Kasumi-1 (cell line): ENCODE measurements around the gene RFX1.
A peak's percentile ranks its signal among the peaks of the same experiment; 100 is the strongest.
"Not testable (repeated sequence)": the region's sequence is repeated elsewhere in the genome, so short reads cannot be mapped to it uniquely, and the experiment has no call there.

ENCODE experiments used
- DNase-seq, 2 experiments: peaks; one replicate each; lab custom pipeline; 2025; lab: John Stamatoyannopoulos, UW

Gene RFX1

GRCh38 chr19:14006085-14006765 lies at the start of gene RFX1:
Gene RFX1 (minus strand): TSS chr19:14006320. CDS start chr19:13993843, 12,477 bp downstream.
- peak; percentile 100 for DNase-seq

- DNase-seq: no peak
Measured at GRCh38 chr19:14055396-14055795, 49.3 kb upstream of the RFX1 start.

GRCh38 chr19:14054721-14055120 lies 48.6 kb upstream of the RFX1 start:
- no peak for DNase-seq

GRCh38 chr19:14054099-14054498 lies 48.0 kb upstream of the RFX1 start:
- no peak for DNase-seq

GRCh38 chr19:14053500-14053899 lies 47.4 kb upstream of the RFX1 start:
- DNase-seq: no peak

GRCh38 chr19:14053032-14053431 lies 46.9 kb upstream of the RFX1 start:
- DNase-seq: no peak

- DNase-seq: no peak
Measured at GRCh38 chr19:14052470-14052869, 46.4 kb upstream of the RFX1 start.

- DNase-seq: no peak
Measured at GRCh38 chr19:14051980-14052379, 45.9 kb upstream of the RFX1 start.

- DNase-seq: not testable (repeated sequence)
Measured at GRCh38 chr19:14050961-14051360, 44.8 kb upstream of the RFX1 start.

GRCh38 chr19:14050512-14050911 lies 44.4 kb upstream of the RFX1 start:
- DNase-seq: no peak

GRCh38 chr19:14048443-14049153 lies 42.5 kb upstream of the RFX1 start:
- DNase-seq: peak; percentile 57 to 78

- not testable (repeated sequence) for DNase-seq
Measured at GRCh38 chr19:14047866-14048265, 41.7 kb upstream of the RFX1 start.

GRCh38 chr19:14042659-14043608 lies 36.8 kb upstream of the RFX1 start:
- peak; percentile 47 to 56 for DNase-seq

- DNase-seq: no peak
Measured at GRCh38 chr19:14039181-14039580, 33.1 kb upstream of the RFX1 start.

GRCh38 chr19:14035706-14036105 lies 29.6 kb upstream of the RFX1 start:
- DNase-seq: no peak

- DNase-seq: not testable (repeated sequence)
Measured at GRCh38 chr19:14035159-14035558, 29.0 kb upstream of the RFX1 start.

GRCh38 chr19:14033946-14034345 lies 27.8 kb upstream of the RFX1 start:
- no peak for DNase-seq

- peak; percentile 93 to 95 for DNase-seq
Measured at GRCh38 chr19:14031719-14032480, 25.8 kb upstream of the RFX1 start, which contains the start of gene IL27RA. Gene IL27RA (plus strand): TSS chr19:14031762. CDS start chr19:14031873, 111 bp downstream.

GRCh38 chr19:14030997-14031718 lies 25.0 kb upstream of the RFX1 start:
- no peak for DNase-seq

GRCh38 chr19:14028901-14029300 lies 22.8 kb upstream of the RFX1 start:
- no peak for DNase-seq
